Erythroblast (primary cell): ENCODE results near the gene DYNC2H1.

Experiments used
- GATA1 ChIP-seq: IDR thresholded peaks from 2 replicates; pipeline ENCODE4 v1.6.1; 2011; ENCODE audit warnings: low read depth, mild to moderate bottlenecking, control low read depth, low read length, moderate library complexity
- POLR2A ChIP-seq: IDR thresholded peaks from 2 replicates; pipeline ENCODE4 v1.6.1; 2011; ENCODE audit warnings: mild to moderate bottlenecking, low read length

DNA sequence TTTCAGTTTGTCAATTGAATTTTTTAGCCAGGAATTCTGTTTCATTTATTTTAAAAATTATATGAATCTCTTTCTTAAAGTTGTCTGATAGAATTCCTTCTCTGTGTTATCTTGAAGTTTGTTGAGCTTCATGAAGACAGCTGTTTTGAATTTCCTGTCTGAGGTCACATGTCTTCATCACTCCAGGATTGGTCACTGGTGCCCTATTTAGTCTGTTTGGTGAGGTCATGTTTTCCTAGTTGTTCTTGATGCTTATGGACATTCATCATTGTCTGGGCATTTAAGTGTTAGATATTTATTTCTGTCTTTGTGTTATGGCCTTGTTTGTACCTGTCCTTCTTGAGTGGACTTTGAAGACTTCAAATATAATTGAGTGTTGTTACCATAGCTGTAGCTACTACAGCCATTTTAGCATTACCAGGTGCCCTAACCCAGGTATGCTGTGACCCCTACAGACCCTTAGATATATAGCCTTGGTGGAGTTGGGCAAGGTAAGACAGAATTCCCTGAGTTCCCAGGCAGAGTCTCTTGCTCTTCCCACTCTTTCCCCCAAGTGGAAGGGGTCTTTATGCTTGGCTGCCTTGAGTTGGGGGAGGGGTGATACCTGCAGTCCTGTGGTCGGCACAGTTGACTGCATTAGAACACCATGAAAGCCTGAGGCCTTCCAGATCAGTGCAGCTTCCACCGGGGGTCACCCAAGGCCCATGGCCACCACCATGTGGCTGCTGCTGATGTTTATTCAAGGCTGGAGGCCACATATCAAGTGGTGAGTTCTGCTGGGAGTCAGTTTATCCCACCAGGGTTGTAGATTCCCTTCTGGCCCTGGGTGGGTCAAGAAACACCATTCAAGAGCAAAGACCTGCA is 229.6 kb downstream of the DYNC2H1 start:
- TF ChIP-seq POLR2A (no peak), GATA1 (no peak)
